DND-41 (cell line): ENCODE data around the gene ARHGAP26.

ENCODE experiments used
- EZH2 ChIP-seq: IDR thresholded peaks from 3 replicates; pipeline ENCODE4 v1.6.1; 2012; ENCODE audit warnings: borderline replicate concordance, low read depth, mild to moderate bottlenecking, moderate library complexity, low read length, inconsistent platforms; ENCODE audit not compliant: severe bottlenecking
- TF ChIP-seq, protein P1 (sequence below): IDR thresholded peaks from 2 replicates; pipeline ENCODE4 v1.5.1; 2012; ENCODE audit warnings: borderline replicate concordance, low read length, moderate library complexity, mild to moderate bottlenecking; ENCODE audit not compliant: poor library complexity, severe bottlenecking; ENCODE audit errors: extremely low read depth

DNA sequence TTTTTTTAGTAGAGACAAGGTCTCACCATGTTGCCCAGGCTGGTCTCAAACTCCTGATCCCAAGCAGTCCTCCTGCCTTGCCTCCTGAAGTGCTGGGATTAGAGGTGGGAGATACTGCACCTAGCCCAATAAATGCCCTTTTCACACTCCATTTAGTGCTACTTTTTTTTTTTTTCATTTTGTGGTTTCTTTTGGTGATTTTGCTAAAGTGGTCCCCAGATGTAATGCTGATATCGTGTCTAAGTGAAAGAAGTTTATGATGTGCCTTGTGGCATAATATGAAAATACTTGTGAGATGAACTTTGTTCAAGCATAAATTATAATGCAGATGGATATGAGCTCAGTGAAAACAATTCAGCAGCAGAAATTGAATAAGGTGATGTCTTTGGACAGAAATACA lies 227.4 kb downstream of the ARHGAP26 start:
- TF ChIP-seq, protein P1, sequence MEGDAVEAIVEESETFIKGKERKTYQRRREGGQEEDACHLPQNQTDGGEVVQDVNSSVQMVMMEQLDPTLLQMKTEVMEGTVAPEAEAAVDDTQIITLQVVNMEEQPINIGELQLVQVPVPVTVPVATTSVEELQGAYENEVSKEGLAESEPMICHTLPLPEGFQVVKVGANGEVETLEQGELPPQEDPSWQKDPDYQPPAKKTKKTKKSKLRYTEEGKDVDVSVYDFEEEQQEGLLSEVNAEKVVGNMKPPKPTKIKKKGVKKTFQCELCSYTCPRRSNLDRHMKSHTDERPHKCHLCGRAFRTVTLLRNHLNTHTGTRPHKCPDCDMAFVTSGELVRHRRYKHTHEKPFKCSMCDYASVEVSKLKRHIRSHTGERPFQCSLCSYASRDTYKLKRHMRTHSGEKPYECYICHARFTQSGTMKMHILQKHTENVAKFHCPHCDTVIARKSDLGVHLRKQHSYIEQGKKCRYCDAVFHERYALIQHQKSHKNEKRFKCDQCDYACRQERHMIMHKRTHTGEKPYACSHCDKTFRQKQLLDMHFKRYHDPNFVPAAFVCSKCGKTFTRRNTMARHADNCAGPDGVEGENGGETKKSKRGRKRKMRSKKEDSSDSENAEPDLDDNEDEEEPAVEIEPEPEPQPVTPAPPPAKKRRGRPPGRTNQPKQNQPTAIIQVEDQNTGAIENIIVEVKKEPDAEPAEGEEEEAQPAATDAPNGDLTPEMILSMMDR = no peak
- TF ChIP-seq EZH2 = no peak
